GM18870 (cell line): ENCODE measurements around the gene LRCH1.
"Not testable (repeated sequence)": the region's sequence is repeated elsewhere in the genome, so short reads cannot be mapped to it uniquely, and the experiment has no call there.

Source experiments
- ATAC-seq: cut with Tn5 transposase; IDR thresholded peaks from one replicate; pipeline ENCODE4 v1.9.1; 2021; ENCODE audit warnings: moderate library complexity; ENCODE audit not compliant: unreplicated experiment

LRCH1 gene

DNA sequence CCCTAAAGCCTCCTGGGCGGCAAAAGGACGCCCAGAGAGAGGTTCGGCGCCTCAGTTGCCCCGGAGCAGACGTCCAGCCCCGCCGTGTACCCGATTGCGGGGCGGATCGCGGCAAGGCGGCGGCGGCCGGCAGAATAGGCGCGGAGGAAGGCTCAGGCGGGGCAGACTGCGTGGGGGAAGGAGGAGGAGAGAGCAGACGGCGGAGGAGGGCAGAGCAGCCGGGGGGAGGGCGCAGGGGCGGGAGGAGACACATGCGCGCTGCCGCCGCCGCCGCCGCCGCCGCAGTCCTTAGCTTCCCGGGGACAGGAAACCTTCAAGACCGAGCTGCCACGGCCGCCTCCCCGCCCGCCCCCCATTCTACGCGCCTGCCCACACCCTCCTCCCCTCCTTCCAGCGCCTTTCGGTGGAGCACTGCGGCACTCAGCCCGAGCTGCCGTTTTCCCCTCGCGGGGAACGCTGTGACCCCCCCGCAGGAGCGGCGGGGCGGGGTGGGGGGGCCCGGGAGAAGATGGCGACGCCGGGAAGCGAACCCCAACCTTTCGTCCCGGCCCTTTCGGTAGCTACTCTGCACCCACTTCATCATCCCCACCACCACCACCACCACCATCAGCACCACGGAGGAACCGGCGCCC lies at the start of gene LRCH1:
Gene LRCH1, plus strand, starts transcription at position 282 of the 632 bp plus-strand sequence. Its CDS starts 227 bp downstream, at position 509.
- ATAC-seq: no peak

DNA sequence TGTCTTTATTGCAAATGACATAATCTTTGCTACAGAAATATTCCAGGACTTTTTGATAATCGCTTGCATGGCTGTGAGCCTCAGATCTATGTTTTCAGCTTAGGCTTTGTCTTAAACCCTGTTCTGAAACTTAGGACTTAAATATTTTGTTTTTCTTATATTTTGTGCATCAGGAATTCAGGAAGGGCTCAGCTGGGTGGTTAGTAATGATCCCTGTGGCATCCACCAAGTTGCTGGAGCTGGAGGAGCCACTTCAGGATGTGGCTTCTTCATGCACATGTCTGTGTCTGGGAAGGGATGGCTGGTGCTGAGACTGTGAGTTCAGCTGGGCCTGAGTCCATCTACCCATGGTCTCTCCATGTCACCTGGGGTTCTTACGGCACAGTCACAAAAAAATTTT lies 48.9 kb upstream of the LRCH1 start:
- no peak for ATAC-seq

GRCh38 chr13:46507981-46508380 lies 45.0 kb upstream of the LRCH1 start:
- no peak for ATAC-seq

DNA sequence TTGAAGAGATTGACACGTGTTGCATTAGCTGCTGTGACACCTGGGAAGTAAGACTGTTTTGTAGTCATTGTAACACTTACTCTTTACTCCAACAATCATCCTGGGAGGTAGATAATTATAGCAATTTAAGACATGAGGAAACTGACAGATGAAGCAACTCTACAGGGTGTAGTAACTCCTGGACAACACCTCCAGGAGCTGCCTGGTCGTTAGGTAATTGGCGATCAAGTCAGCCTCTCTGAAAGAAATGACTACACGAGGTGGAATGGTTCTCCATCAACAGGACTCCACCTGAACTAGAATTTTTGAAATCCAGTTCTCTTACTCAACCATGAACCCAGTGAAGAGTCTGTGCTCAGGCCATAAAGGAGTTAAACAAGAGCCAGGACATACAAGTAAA lies 43.0 kb upstream of the LRCH1 start:
- ATAC-seq: no peak

DNA sequence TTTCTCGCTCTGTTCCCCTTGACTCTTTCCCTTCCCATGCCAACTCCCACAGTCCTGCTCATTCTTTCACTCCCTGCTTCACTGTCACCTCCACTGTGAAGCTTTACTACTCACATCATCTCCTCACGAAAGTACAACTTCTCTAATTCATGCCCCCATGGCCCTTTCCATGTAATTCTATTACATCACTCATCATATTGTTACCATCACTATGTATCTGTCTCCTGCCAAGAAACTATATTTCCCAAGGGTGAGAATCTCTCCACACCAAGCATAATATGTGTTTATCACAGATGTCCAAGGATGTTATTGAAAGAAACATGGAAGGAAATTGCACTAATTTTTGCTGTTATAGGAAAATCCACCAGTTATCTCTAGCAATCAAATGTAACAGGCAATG lies 37.2 kb upstream of the LRCH1 start:
- ATAC-seq: no peak

DNA sequence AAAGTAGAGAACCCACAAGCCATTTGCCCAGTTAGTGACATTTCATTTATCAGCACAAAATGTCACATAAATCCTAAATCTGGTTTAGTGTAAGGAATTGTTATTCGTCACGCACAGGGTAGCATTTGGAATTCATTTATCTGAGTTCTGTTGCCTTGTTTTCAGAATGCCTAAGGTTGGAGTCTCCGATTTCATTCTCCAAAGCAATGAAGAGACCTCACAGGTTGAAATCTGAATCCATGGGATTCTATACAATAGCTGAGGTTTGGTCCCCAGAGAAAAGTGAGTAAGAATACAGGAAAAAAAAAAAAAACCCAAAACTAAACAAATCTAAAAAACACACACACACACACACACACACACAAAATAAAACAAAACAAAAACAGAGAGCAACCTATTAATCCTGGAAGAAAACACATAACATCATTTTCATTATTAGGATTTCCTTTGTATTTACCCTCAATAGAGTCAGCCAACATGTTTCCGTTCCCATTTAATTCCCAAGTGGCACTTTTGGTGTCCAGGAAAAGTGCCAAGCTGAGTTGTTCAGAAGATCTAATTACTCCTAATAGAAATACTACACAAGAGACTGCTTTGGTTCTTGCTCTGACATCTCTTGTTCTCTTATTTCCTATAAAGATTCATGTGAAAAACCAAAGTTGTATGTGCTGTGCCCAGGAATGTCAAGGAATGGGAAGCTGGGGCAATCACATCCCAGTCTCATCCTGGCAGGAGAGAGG lies 36.2 kb upstream of the LRCH1 start:
- no peak for ATAC-seq

- ATAC-seq: not testable (repeated sequence)
These were observed 35.2 kb upstream of the LRCH1 start for GRCh38 chr13:46517748-46518147.

DNA sequence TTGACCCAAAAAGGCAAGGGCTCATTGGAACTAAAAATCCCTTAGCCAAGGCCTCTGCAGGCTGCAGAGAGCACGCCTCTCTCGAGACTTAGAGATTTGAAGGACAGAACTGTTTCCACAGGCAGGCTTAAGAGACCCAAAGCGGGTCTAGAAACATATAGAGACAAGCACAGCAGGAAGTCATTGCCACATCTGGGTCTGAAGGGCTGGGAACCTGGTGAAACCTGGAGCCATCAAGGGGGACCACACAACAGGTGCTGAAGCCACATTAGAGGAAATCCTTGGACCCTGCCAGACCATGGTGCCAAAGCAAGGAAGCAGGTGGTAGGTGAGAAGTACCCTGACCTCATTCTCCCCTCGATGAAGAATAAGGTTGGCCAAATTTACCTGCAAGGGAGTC lies 33.8 kb upstream of the LRCH1 start:
- no peak for ATAC-seq

DNA sequence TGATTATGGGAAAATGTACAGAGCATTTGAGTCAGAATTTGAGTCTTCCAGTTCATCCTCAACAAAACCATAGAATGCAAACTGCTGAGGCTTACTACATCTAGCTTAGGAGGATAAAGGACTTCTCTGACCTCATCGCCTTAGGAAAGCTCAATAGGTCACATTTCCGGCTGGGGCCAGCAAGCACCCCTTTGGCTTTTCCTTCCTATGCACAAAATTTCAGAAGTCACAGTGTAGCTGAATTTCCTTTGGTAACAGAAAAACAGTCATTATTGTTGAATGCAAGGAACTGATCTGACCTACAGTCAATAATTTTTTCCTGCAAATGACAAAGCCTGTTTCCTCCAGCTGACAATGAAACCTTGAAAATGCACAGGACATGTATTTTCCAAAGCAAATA lies 32.8 kb upstream of the LRCH1 start:
- ATAC-seq: no peak

GRCh38 chr13:46521486-46521885 lies 31.5 kb upstream of the LRCH1 start:
- ATAC-seq: no peak

GRCh38 chr13:46521921-46522747 lies 30.8 kb upstream of the LRCH1 start:
- no peak for ATAC-seq

DNA sequence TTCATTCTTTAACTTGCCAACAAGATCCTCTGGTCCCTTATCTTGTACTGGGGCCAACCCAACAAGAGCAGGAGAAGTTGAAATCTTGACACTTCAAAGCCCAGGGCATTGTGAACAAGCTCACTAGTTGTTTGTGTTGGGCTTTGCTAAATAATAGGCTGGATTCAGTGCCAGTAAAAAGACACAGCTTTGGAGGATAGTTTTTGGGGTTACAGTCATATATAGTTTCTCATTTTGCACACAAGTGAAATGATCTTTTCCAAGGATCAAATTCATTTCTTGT lies 30.3 kb upstream of the LRCH1 start:
- ATAC-seq: no peak

GRCh38 chr13:46523972-46524752 lies 28.8 kb upstream of the LRCH1 start:
- ATAC-seq: no peak

DNA sequence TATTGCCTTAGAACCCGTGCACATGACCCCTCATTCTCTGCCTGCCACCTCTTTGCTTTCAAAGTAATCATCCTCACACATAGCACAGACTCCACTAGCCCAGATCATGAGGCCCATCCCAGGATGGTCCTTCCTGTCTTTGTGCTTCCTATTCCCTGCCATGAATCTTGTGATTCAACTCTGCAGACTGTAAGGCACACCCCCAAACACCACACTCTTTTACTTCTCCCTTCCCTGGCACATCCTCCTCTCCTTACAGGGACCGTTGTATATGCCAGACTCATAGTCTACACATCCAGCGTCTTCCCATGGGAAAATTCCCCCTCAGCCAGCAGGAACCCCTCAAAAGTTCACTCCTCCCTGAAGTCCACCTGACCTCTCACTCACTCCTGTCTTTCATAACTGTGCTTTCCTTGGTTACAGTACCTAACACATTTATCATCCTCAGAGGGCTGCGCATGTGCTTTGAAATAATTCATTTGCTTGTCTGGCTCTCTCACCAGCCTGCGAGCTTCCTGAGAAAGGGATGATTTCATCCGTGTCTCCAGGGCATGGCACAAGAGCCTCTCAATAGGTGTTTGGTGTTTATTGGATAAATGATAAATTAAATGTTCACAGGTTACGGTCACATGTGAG lies 26.8 kb upstream of the LRCH1 start:
- ATAC-seq: no peak

- ATAC-seq: no peak
These were observed 26.2 kb upstream of the LRCH1 start for GRCh38 chr13:46526740-46527139.

- no peak for ATAC-seq
These were observed 25.7 kb upstream of the LRCH1 start for GRCh38 chr13:46527237-46527636.

DNA sequence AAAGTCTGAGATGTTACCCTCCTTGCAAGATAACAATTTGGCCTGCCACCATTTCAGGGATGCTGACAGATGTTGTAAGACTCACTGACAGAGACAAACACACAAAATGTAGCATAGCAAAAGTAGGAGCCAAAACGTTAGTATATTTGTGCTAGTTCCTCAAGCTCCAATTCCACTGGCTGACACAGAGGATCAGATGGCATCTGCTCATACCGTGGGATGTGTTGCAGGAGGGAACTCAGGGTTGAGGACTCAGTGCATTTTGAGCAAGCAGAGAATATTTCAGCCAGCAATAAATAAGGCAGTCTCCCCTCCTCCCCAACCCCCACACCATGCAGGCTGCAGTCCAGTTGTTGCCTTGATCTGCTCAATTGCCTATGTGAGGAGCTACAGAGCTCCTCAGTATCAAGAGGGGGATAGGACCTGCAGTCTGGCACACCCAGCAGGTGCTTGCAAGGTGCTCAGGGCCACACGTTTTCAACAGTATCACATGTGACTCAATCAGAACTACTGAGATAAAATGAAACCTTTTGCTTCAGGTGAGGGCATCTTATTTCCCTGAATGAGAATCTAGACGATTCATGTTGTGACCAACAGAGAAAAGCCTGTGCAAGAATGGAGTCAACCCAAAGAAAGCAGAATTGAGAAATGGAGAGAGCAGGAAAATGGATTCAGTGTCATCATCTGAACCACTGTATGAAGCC lies 23.6 kb upstream of the LRCH1 start:
- ATAC-seq: no peak

DNA sequence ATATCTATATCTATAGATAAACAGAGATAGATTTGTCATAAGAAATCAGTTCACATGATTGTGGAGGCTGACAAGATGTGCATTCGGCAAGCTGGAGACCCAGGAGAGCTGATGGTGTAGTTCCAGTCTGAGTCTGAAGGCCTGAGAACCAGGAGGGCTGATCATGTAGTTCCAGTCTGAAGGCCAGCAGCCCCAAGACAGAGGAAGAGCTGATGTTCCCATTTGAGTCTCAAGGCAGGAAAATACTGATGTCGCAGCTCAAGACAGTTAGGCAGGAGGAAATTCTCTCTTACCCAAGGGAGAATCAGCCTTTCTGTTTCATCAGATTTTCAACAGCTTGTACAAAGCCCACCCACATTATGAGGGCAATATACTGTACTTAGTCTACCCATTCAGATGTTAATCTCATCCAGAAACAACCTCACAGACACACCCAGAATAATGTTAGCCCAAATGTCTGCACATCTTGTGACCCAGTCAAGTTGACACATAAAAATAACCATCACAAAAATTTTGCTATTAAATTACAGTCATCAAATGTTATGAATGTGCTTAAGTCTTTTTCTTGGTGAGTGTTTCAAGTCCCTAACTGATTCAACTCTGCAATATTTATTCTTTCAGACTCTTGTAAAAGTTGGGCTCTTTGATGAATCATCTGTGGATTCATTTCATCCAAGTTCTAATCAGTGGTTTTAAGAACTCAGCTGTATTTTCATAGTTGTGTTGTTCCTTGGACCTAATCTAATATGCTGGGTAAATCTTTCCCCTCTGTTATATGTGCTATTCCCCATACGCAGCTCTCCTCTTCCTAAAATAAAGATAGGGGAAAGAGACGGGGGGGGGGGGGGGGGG lies 22.7 kb upstream of the LRCH1 start:
- no peak for ATAC-seq

- ATAC-seq: no peak
These were observed 21.0 kb upstream of the LRCH1 start for GRCh38 chr13:46531953-46532352.
